Left ventricle myocardium inferior (tissue), 1 donor: ENCODE measurements around the gene MRTFB. TPM values are rescaled to one million over a fixed set of nuclear protein-coding genes. Genes with fewer than 3 reads are reported as not detected.

ENCODE experiments used
- DNase-seq: peaks from one replicate; pipeline ENCODE4 v3.0.0-alpha.2; 2020
- H3K27ac ChIP-seq: fragments of 200-600 bp; replicated peaks from 2 replicates; pipeline ENCODE4 v1.8.0; 2021
- H3K27me3 ChIP-seq: fragments of 200-600 bp; 2 replicates; pipeline ENCODE4 v1.8.0; 2021; ENCODE audit warnings: low read depth
- H3K36me3 ChIP-seq: fragments of 200-600 bp; 2 replicates; pipeline ENCODE4 v1.8.0; 2021
- H3K4me1 ChIP-seq: fragments of 200-600 bp; 2 replicates; pipeline ENCODE4 v1.8.0; 2021
- H3K4me3 ChIP-seq: fragments of 200-600 bp; 2 replicates; pipeline ENCODE4 v1.8.0; 2021; ENCODE audit warnings: mild to moderate bottlenecking, moderate library complexity
- H3K9me3 ChIP-seq: fragments of 200-600 bp; replicated peaks from 2 replicates; pipeline ENCODE4 v1.8.0; 2021
- CTCF ChIP-seq: fragments of 200-600 bp; IDR thresholded peaks from 2 replicates; pipeline ENCODE4 v1.8.0; 2021; ENCODE audit warnings: antibody characterized with exemption, mild to moderate bottlenecking, borderline replicate concordance
- intact Hi-C: fragments of 100-400 bp; cut with micrococcal nuclease; formaldehyde crosslinking; loops from one replicate; pipeline ENCODE4 v1.11.0; 2022
- total RNA-seq: library from RNA; stranded (reverse); fragmentation: NEBNext Ultra II Directional; extraction: Animal tissue kit (Norgen Biotek cat#: 25700); gene quantifications from one replicate; pipeline ENCODE4 v1.2.1, GENCODE V29; 2021
- donor health status: DM: no; HTN: yes; CAD: no; lungs with severe emphysema.

Gene MRTFB
- total RNA-seq, 1 donor from 2014 or later, result 24.3 TPM

GRCh38 chr16:14151256-14152030 is 80.3 kb downstream of the MRTFB start:
- Histone ChIP-seq H3K4me1 (peaks cover 42% of the 10 kb centered on the region), H3K36me3 (peaks cover 4% of the 10 kb centered on the region), H3K9me3 (peaks cover 3% of the 10 kb centered on the region), H3K4me3 (no peak overlapping the region), H3K27ac (peak overlapping the region; percentile 59), H3K27me3 (no peaks in the 10 kb centered on the region)
- intact Hi-C loops, result no loop called here
- no peak for DNase-seq
- no peak for TF ChIP-seq CTCF

- H3K27me3 ChIP-seq, result no peaks in the 10 kb centered on the region
- intact Hi-C loops, result no loop called here
- peaks cover 4% of the 10 kb centered on the region for H3K36me3 ChIP-seq
- DNase-seq, result no peak
- H3K27ac ChIP-seq, result peak overlapping the region; percentile 62
- no peak overlapping the region for H3K4me3 ChIP-seq
- TF ChIP-seq CTCF, result no peak
- peaks cover 40% of the 10 kb centered on the region for H3K4me1 ChIP-seq
- peaks cover 3% of the 10 kb centered on the region for H3K9me3 ChIP-seq
These were observed 84.6 kb downstream of the MRTFB start for GRCh38 chr16:14155572-14156190.

GRCh38 chr16:14164916-14165662 is 94.0 kb downstream of the MRTFB start:
- Histone ChIP-seq H3K27ac (no peak overlapping the region), H3K36me3 (no peaks in the 10 kb centered on the region), H3K4me3 (no peak overlapping the region), H3K27me3 (no peaks in the 10 kb centered on the region), H3K4me1 (peaks cover 15% of the 10 kb centered on the region), H3K9me3 (no peaks in the 10 kb centered on the region)
- TF ChIP-seq CTCF, result no peak
- no peak for DNase-seq
- intact Hi-C loops, result no loop called here

- Histone ChIP-seq H3K27ac (no peak overlapping the region), H3K9me3 (peaks cover 4% of the 10 kb centered on the region), H3K4me3 (no peak overlapping the region), H3K4me1 (peaks cover 15% of the 10 kb centered on the region), H3K36me3 (no peaks in the 10 kb centered on the region), H3K27me3 (no peaks in the 10 kb centered on the region)
- intact Hi-C loops, result no loop called here
- DNase-seq, result no peak
- no peak for TF ChIP-seq CTCF
These were observed 97.0 kb downstream of the MRTFB start for GRCh38 chr16:14168146-14168545.

- no peak overlapping the region for H3K4me3 ChIP-seq
- H3K36me3 ChIP-seq, result no peaks in the 10 kb centered on the region
- no peaks in the 10 kb centered on the region for H3K27me3 ChIP-seq
- peaks cover 8% of the 10 kb centered on the region for H3K9me3 ChIP-seq
- H3K27ac ChIP-seq, result no peak overlapping the region
- intact Hi-C loops, result loop anchor here (10.0 kb wide), 1 partner anchor 48 kb away; no protein-coding TSS in a partner anchor
- H3K4me1 ChIP-seq, result peaks cover 5% of the 10 kb centered on the region
- TF ChIP-seq CTCF, result no peak
- no peak for DNase-seq
These were observed 101.2 kb downstream of the MRTFB start for GRCh38 chr16:14172200-14172809.
